ENCODE measurements around the gene CNTFR. TPM values are rescaled to one million over a fixed set of nuclear protein-coding genes. Genes with fewer than 3 reads are reported as not detected.

The CNTFR gene
- total RNA-seq, 1 donor from 2014 or later, result 7.8 TPM

- intact Hi-C loops (cut with DNase I), result no loop called here
- no peak for ATAC-seq (ENCODE audit: poor library complexity)
- DNase-seq, result no peak
Measured at GRCh38 chr9:34562135-34562745, 27.3 kb downstream of the CNTFR start.

- ATAC-seq (ENCODE audit: poor library complexity), result peak; percentile 19
- DNase-seq, result no peak
- intact Hi-C loops (cut with DNase I), result no loop called here
Measured at GRCh38 chr9:34560599-34561214, 28.8 kb downstream of the CNTFR start.

GRCh38 chr9:34559624-34560455 is 29.7 kb downstream of the CNTFR start:
- DNase-seq, result peak; percentile 66
- intact Hi-C loops (cut with DNase I), result no loop called here
- ATAC-seq (ENCODE audit: poor library complexity), result peak; percentile 75

- DNase-seq (no peak), ATAC-seq (ENCODE audit: poor library complexity) (peak; percentile 26)
- intact Hi-C loops (cut with DNase I), result no loop called here
Measured at GRCh38 chr9:34558919-34559623, 30.5 kb downstream of the CNTFR start.

GRCh38 chr9:34558364-34558763 is 31.2 kb downstream of the CNTFR start:
- no peak for ATAC-seq (ENCODE audit: poor library complexity)
- DNase-seq, result no peak
- intact Hi-C loops (cut with DNase I), result no loop called here

- ATAC-seq (ENCODE audit: poor library complexity) (no peak), DNase-seq (no peak)
- intact Hi-C loops (cut with DNase I), result no loop called here
Measured at GRCh38 chr9:34557426-34558321, 31.9 kb downstream of the CNTFR start.

- ATAC-seq (ENCODE audit: poor library complexity) (no peak), DNase-seq (no peak)
- intact Hi-C loops (cut with DNase I), result no loop called here
Measured at GRCh38 chr9:34556949-34557348, 32.6 kb downstream of the CNTFR start.

GRCh38 chr9:34555936-34556525 is 33.5 kb downstream of the CNTFR start:
- DNase-seq (no peak), ATAC-seq (ENCODE audit: poor library complexity) (no peak)
- intact Hi-C loops (cut with DNase I), result no loop called here

- no peak for ATAC-seq (ENCODE audit: poor library complexity)
- intact Hi-C loops (cut with DNase I), result no loop called here
Measured at GRCh38 chr9:34555500-34555899, 34.0 kb downstream of the CNTFR start.

GRCh38 chr9:34555002-34555348 is 34.5 kb downstream of the CNTFR start:
- DNase-seq (peak; percentile 36), ATAC-seq (ENCODE audit: poor library complexity) (no peak)
- intact Hi-C loops (cut with DNase I), result no loop called here

More at GRCh38 chr9:34555500-34555899, 34.0 kb downstream of the CNTFR start:
- no peak for DNase-seq

GRCh38 chr9:34554211-34555001 is 35.1 kb downstream of the CNTFR start:
- intact Hi-C loops (cut with DNase I), result no loop called here
- DNase-seq, result no peak

GRCh38 chr9:34553511-34554021 is 36.0 kb downstream of the CNTFR start:
- no peak for ATAC-seq (ENCODE audit: poor library complexity)
- intact Hi-C loops (cut with DNase I), result no loop called here
- no peak for DNase-seq

More at GRCh38 chr9:34554211-34555001, 35.1 kb downstream of the CNTFR start:
- ATAC-seq (ENCODE audit: poor library complexity), result no peak

- intact Hi-C loops (cut with DNase I), result no loop called here
- DNase-seq (no peak), ATAC-seq (ENCODE audit: poor library complexity) (no peak)
Measured at GRCh38 chr9:34552986-34553385, 36.5 kb downstream of the CNTFR start.

- DNase-seq, result no peak
Measured at GRCh38 chr9:34552606-34552981, 36.9 kb downstream of the CNTFR start.

GRCh38 chr9:34551751-34552605 is 37.5 kb downstream of the CNTFR start:
- DNase-seq, result no peak
- intact Hi-C loops (cut with DNase I), result no loop called here
- ATAC-seq (ENCODE audit: poor library complexity), result no peak

More at GRCh38 chr9:34552606-34552981, 36.9 kb downstream of the CNTFR start:
- intact Hi-C loops (cut with DNase I), result no loop called here
- ATAC-seq (ENCODE audit: poor library complexity), result no peak

- no peak for ATAC-seq (ENCODE audit: poor library complexity)
- intact Hi-C loops (cut with DNase I), result no loop called here
- no peak for DNase-seq
Measured at GRCh38 chr9:34550681-34551270, 38.7 kb downstream of the CNTFR start.

Measured in Right ventricle myocardium superior (tissue), 1 donor.